NCI-H2081 treated with DMSO at 0.1 percent for 48 hours (cell line): ENCODE measurements around the gene VENTX.

Experiments used
- DNase-seq: peaks from one replicate; lab custom pipeline; 2025; lab: John Stamatoyannopoulos, UW

Gene VENTX

DNA sequence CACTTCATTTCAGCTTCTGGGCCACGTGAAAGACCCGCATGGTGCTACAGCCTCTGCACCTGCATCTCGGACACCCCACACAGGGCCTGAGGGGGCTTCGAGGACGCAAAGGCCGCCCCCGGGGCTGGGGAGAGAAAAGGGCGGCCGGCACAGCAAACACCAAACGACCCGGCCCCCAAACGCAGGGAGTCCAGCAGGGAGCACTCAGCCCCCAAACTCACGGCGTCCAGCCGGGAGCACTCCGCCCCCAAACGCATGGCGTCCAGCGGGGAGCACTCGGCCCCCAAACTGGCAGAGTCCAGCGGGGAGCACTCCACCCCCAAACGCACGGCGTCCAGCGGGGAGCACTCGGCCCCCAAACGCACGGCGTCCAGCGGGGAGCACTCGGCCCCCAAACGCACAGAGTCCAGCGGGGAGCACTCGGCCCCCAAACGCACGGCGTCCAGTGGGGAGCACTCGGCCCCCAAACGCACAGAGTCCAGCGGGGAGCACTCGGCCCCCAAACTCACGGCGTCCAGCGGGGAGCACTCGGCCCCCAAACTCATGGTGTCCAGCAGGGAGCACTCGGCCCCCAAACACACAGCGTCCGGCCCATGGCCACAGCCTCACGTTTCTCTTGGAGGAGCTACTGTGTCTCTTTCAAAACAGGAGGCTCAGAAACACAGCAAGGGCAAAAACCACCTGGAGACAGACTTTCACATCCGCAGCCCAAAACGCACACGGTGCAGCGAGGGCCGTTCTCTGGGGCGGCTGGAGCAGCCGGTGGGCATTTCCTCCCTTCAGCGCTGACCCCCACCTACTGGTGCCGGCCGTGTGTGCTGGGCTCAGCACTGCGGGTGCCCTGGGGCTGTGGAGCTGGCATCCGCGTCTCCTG lies 34.6 kb upstream of the VENTX start:
- DNase-seq = no peak

DNA sequence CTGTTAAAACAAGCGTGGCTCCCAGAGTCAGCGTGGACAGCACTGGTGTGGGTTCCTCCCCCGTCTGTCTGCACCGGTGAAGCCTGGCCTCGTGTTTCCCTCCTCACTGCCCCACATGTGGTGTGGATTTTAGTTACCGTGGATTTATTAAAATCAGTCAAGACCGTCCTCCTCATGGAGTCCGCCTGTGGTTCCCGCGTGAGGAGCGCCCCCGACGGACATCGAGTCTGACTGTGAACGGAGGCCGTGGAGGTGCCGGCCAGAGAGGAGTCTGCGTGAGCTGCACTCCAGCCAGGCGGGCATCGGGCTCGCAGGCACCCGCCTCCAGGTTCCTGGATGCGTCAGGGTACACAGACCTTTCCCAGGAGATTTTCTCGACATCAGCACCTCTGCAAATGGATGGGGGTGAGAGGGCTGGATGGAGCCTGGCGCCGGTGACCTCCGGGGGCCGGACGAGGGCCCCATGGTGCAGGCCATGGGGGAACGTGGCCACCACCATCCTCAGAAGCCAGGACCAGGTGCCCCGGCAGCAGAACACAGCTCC lies 33.9 kb upstream of the VENTX start:
- no peak for DNase-seq

- DNase-seq = no peak
Observed at GRCh38 chr10:133204226-133205015, 33.2 kb upstream of the VENTX start.

DNA sequence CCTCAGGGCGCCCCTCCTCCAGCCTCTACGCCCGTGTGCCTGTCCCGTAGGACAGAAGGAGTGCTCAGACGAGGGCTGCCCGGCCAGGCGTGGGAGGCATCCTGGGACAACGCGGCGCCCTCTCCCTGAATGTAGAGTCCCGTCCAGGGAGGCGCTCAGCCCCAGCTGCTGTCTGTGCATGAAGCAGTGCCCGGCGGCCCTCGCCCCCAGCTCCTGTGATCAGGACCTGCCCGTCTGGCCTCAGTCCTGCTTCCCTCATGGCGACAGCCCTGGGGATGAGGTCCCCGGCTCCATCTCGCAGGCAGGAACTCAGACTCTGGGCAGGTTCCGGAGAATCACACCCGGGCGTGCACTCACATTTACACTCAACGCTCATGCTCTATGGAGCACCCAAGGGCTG lies 32.5 kb upstream of the VENTX start:
- DNase-seq = no peak

GRCh38 chr10:133206356-133207040 lies 31.2 kb upstream of the VENTX start:
- no peak for DNase-seq

DNA sequence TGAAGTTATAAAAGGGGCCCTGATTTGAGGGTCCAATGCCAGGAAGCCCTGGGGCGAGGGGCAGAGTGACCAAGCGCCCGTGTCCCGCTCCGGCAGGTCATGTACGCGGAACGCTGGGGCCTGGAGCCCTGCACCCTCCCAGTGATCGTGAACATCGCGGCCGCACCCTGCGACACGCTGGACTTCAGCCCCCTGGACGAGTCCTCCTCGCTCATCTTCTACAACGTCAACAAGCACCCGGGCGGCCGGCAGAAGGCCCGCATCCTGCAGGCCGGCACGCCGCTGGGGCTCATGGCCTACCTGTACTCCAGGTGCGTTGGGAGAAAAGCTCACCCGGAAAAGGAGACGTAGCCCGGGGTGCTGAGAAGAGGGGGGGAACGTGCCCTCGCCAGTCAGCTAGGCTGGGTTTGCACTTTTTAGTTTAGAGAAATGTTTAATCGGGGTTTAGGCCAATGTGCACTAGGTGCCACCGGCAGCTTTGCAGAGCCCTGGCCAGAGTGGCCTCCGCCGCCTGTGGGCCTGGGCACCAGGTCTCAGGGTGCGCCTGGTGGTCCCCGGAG lies 30.5 kb upstream of the VENTX start:
- DNase-seq = no peak

GRCh38 chr10:133207627-133208026 lies 30.0 kb upstream of the VENTX start:
- no peak for DNase-seq

GRCh38 chr10:133208466-133208865 lies 29.2 kb upstream of the VENTX start:
- no peak for DNase-seq

DNA sequence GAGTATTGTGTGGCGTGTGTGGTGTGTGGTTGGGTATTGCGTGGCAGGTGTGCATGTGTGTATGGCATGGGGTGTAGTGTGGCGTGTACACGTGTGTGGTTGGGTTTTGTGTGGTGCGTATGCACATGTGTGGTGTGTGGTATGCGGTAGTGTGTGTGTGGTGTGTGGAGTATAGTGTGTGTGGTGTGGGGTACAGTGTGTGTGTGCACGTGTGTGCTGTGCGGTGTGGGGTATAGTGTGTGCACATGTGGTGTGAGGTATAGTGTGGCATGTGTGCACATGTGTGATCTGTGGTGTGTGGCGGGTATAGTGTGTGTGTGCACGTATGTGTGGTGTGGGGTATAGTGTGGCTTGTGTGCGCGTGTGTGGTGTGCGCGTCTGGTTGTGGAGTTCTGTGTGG lies 28.5 kb upstream of the VENTX start:
- no peak for DNase-seq

DNA sequence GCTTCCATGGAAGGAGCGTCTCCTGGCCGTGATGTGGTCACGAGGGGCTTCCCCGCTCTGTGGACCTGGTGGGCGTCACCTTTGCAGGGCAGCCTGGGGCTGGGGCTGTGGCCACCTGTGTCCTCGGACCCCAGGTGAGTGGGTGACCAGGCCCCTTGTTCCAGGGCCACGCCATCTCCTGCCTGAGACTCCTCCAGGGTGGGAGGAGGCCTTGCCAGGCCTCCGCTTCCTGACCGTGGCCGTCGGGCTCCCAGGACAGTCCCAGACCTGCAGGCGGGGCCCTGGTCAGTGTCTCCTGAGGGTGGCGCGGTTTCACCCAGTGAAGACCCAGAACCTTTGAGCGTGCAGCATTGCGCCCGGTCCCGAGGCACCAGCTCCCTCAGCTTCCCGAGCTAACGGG lies 28.0 kb upstream of the VENTX start:
- DNase-seq = no peak

DNA sequence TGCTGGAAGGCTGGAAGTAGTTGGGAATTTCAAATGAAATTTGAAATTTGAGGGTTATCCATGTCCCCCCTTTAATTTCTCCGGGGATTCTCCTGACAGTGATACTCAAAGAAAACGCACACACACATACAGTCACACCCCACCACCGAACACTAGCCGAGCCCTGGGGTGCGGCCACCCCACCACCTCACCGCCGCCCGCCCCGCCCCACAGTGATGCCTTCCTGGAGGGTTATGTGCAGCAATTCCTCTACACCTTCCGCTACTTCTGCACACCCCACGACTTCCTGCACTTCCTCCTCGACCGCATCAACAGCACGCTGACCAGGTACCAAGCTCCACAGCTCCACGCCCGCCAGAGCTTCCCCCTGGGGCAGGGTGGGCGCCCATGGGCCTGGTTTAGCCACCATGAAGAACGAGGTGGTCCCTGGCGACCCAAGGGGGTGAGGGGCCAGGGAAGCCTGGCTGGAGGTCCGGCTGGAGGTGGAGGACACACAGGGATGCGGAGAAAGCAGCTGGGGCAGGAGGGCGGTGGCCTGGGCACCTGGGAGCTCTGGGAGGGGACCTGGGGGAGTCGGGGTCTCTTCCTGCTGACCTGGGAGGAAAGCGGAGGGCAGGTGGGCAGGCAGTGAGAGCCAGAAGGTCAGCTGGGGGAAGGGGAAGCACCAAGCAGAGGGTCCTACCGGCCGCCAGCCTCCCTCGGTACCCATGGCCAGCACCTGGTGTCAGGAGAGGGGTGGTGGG lies 27.1 kb upstream of the VENTX start:
- no peak for DNase-seq

- DNase-seq = no peak
Observed at GRCh38 chr10:133211141-133211830, 26.4 kb upstream of the VENTX start.

- DNase-seq = no peak
Observed at GRCh38 chr10:133211959-133212852, 25.4 kb upstream of the VENTX start.

DNA sequence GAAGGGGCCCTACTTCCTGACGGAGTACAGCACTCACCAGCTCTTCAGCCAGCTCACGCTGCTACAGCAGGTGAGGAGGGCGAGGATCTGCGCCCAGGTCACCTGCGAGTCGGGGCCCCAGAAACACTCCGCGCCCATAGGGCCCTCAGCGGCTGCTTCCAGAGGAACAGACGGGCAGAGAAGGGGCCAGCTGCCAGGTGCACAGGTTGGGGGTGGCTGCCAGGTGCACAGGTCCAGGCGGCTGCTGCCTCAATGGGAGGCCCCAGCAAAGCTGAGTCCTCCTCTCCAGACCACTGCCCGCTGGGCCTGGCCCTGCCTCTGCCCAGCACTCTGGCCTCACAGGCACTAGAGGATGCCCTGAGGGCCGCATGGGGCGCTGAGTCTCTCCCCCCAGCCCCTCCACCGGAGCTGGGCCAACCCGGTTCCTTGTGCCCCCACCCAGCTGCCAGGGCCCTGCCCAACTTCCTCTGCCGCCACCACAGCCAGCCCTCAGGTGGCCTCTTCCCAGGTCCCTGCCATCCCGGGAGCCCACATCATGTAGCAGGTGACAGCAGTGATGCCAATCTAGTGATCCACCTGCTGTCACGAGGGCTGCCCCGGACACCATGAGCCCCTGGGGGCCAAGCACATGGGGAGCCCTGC lies 24.7 kb upstream of the VENTX start:
- no peak for DNase-seq

DNA sequence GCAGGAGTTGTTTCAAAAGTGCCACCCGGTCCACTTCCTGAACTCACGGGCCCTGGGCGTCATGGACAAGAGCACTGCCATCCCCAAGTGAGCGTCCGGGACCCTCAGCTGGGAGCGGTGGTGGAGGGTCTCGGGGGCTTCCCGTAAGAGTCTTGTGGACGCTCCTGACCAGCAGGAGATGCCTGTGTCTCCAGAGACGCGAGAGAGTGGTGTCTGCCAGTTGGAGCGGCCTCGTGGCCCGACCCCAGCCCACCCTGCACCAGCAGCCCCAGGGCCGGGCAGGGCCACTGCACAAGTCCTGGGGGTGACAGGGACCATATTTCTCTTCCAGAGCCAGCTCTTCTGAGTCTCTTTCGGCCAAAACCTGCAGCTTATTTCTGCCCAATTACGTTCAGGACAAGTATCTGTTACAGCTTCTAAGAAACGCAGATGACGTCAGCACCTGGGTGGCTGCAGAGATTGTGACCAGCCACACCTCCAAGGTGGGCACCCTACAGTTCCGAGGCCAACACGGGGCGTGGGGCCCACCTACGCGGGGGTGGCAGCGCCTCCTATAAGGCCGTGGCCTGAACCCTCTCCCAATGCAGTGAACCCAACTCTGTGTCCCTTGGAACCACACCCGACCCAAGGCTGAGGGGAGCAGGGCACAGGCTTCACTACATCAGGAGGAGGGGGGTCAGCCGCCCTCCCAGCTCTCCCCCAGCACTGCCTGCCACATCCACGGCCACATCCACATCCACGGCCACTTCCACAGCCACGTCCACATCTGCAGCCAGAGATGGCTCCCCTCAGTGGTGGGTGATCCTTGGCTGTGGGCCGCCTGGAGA lies 23.8 kb upstream of the VENTX start:
- DNase-seq = no peak

DNA sequence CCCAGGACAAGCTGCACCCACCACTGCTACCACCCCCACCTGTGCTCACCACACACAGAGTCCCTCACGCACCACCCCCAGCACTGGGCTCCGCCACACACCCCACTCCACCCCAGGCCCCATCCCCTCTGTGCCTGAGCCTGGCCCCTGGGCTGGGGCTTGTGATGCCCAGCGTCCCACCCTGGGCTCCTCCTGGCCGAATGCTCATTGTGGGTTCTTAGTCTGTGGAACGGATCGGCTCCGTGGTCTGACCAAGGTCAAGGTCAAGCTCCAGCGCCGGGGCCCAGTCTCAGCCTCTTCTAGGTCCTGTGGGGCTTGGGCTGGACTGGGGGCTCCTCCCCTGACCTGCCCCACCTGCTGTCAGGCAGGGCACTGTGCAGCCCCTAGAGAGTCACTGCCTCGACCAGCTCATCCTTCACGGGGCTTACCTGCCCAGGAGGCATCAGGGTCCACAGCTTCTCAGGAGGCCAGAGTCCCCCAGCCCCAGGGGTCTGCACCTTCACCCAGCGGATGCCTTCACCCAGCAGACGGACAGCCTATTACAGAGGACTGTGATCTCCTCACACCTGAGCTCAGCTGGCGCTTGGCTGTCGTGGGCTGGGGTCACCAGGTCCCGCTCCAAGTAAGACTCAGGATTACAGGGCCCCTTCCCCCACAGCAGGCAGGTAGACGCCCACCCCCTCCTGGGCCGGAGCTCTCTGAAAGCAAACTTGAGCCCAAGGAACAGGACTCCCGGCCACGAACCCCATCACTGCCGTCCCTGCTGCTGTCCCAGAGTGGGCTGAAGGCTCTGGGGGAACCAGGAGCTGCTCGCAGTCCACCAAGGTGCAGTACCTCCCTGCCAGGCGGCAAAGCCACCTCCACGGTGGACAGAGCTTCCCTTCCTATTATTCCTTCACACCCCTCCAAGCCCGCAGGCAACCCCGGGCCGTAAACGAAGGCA lies 22.9 kb upstream of the VENTX start:
- DNase-seq = no peak

GRCh38 chr10:133215586-133215985 lies 22.1 kb upstream of the VENTX start:
- no peak for DNase-seq
